ENCODE data around the gene C2orf78.

The C2orf78 gene

DNA sequence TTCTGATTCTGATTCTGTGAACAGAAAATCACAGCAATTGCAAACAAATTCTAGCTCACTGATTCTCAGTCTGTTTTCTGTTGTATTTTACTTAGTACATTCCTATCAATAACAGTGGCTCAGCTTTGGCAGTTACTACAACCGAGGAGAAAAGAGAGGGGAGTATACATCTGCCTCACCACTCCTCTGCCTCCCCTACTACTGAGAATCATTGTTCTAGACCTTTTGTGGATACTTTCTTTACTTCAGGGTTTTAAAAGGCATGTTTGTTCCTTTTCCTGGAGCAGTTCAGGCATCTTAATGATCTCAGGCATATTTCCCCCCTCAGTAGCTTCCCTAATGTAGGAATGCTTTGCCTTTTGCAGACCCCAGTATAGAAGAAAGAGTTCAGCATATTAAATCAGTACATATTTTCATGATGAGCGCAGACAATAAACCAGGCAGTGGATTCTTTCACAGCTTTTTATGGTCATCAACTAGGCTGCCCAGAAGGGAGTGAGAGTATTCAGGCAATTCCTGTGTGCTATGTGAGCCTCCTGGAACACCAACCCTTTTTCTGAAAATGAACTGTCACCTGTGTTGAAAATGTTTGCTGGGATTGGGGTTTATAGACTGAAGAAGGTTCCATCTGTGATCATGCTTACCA, 55.0 kb downstream of the C2orf78 start:
- DNase-seq = no peak

DNA sequence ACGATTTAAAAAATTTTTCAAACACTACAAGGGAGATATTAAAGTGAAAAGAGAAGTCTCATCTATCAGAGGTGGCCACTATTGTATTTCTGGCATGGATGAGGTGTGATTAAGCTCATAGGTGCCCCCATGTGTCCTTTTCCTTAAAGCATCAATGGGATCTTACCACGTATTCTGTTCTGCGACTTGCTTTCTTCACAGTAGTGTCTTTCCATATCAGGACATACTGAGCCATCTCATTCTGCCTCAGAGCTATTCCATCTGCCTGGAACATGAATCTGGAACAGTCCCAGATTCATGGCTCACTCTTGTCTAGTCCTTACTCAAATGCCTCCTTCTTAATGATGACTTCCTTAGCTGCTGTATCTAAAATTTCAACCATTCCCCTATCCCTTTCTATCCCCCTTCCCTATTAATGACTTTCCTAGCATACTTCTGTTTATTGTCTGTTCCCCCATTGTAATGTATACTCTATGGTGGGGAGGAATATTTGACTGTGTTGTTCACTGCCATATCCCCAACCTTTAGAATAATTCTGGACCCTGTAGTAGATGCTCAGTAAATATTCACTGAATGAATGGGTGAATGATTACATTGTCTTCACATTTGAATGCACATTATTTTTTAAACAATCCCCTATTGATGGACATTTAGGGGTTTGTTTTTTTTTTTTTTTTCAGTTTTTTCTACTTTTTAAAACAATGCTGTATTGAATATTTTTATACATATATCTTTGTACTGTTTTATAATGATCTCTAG, 55.8 kb downstream of the C2orf78 start:
- no peak for DNase-seq

DNA sequence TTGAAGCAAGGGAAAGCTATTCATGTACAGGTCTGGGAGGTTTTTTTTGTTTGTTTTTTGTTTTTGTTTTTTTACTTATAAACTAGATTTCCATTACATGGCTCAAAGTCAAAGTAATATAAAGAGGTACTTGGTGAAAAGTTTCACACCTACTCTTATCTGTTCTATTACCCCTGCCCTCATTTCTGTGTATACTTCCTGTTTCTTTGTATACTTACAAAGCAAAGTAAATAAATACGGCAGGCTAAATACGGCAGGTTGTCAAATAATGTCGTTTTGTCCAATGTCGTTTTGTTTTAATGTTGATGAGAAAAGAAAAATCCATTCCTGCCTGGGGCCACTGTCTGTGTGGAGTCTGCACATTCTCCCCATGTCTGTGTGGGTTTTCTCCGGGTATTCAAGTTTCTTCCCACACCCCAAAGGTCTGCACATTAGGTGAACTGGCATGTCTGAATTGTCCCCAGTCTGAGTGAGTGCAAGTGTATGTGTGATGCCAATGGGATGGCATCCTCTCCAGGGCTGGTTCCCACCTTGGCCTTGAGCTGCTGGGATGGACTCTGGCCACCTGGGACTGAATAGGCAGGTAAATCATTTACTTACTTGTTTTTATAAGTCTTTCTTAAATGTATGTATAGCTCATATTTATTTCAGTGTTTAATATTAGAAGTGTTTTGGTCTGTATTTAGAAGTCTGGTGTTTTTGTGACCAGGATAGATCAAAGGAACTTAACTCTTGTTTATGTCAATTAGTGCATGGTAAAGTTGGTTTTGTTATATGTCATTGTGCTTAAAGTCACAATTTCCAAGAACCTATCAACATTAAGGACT, 58.1 kb downstream of the C2orf78 start:
- DNase-seq = no peak

DNA sequence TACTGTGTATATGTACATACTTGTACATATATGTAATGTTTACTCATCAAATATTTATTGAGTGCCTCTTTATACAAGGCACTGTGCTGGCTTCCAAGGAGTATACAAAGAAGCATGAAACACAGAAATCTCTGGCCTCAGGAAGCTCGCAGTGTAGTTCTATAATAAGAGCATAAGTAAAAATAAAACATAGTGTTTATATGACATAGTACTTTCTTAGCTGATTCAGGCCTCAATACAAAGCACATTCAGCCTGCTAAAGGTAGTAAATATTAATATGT, 58.7 kb downstream of the C2orf78 start:
- no peak for DNase-seq

DNA sequence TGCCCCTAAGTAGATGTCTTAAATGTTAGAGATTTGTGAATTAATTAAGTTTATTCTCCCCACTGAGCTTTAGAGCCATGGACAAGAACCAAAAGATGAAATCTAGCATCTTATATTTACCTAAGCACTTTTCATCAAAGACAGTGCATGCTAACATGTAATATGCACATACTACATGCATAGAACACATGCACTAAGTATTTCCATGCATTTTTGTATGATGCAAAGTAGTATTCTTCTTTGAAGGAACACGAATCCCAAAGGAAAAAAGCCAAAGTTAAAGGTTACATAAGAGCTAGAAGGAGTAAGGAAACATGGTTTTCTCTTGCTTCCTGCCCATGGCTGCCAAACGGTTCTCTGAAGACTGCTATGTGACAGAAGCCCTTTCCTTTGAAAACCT, 60.1 kb downstream of the C2orf78 start:
- DNase-seq = no peak

DNA sequence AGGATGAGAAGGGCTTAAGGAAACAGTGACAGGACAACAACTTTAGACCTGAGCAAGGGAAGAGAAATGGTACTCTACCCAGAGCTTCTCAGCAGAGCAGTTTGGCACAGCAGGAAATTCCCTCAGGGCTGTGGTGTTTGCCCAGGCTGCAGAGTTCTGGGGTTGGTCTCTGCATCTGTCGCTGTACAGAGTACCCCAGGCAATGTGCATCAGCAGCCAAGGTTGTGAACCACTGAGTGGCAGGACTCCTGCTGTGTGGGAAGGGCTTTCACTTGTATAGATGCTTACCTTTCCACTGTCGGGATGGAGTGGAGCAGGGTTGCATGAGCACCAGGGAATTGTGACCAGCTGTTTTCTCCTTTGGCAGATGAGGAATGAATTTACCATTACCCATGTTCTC, 66.0 kb downstream of the C2orf78 start:
- DNase-seq = no peak

DNA sequence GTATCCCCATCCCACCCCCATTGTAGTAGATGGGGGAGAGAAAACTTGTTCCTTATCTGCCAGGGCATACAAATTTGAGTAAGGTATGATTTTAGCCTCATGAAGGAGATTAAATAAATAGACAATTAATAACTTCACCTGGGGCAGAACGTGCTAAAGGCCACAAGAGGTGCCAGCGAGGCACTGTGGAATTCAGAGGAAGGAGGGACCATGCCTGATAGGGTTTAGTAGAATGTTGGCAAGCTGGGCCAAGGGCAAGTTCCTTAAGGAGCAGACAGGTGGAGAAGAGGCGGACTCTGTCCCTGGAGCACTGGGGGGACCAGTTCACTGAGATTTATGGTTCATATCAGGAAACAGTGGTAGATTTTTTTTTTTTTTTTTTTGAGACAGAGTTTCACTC, 67.3 kb downstream of the C2orf78 start:
- no peak for DNase-seq

DNA sequence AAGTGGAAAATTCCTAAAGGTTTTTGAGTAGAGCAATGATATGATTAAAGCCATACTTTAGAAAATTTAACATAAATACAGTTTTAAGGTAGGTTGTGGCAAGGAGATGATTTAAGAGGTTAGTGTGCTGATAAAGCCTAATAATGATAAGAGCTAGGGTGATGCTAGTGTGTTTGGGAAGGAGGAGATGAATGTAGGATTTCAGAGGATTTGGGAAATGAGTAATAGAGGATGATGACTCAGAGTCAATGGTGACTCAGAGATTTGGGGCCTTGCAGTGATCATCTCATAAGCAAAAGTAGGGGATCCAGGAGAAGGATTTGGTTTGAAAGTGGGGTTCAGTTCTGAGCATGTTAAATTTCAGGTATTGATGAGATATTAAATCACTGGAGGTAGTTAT, 68.0 kb downstream of the C2orf78 start:
- DNase-seq = no peak

DNA sequence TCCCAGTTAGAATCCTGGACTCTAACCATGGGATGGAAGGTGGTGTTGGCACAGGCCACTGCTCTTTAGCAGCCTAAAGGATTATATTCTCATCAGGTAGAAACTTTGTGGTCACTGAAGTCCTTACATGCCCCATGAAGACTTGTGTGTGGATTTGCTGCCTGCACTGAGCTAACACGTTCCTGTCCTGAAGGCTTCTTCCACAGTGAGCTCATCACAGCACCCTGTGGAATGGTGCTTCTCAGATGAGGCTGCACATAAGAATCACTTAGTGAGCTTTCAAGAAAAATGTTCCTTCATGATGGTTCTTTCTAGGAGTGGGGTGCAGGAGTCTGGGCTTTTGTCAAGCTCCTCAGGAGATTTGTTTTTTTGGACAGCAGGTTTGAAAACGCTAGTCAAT, 71.5 kb downstream of the C2orf78 start:
- DNase-seq = no peak

DNA sequence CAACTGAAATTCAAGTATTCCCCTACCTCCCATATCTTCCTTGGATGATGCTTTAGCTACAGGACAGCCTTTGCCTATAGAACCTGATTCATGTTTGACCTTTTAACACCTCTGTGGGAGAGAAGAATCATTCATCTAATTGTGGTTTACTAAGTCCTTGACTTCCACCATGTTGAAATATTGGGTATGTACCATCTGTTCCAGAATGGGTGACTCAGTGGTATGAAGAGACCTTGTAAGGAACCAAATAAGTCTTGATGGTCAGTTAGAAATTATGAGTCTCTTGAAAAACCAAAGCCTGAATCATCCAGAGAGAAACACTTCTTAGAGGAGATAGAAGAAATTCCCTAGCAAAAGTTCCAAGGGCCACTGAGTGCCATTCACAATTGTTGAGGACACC, 72.2 kb downstream of the C2orf78 start:
- DNase-seq = no peak

DNA sequence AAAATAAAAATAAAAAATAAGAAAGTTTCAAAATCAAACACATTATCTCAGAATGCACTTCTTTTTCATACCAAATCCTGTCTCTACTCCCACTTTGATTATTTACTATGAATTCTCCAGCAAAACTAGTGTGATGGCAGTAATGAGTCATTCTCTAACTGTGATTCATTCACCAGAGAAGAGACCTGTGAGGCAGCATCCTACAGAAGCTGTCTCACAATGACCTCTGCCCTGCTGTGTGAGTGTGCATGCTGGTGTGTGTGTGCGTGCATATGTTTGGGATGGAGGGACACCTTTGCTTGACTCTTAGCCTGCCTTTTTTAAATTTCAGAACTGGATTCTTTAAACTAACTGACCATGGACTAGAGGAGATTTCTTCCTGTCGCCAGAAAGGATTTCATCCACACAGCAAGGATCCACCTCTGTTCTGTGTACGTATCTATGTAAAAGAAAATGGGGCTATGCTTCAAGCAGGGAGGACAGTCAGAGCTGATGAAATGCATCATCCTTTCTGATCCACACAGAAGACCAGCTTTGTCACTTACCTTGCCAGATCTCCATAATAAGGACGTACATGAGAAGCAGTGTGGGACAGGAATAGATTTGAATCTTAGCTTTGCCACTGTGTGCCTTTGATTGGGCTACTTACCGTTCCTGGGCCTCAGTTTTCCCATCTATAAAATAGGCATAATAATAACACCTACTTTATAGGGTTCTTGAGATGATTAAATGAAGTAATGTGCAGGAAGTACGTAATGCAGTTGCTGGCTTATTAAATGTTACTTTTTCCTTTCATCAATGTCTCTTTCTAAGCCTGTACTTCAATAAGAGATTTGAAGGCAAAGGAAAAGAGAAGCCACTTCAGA, 76.0 kb downstream of the C2orf78 start:
- peak; percentile 69 for DNase-seq

DNA sequence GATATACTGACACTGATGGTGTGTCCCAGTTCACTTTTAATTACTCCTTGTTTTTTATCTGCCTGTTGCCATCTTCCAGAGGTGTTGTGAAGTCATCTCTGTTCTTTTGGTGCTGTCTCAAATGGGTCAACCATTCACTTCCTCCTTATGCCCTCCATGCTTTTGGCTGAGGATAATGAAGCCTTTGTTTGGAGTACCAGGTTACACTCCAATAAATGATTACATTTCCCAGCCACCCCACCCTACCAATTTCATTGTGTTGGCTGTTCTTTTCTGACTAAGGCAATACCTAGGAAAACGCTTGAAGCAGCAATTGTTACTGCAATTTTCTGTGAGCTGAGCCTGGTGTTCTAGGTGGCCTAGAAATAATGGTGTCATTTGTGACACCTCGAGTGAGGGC, 79.0 kb downstream of the C2orf78 start:
- DNase-seq = no peak
